ENCODE measurements around the gene CRTC3.

The CRTC3 gene

DNA sequence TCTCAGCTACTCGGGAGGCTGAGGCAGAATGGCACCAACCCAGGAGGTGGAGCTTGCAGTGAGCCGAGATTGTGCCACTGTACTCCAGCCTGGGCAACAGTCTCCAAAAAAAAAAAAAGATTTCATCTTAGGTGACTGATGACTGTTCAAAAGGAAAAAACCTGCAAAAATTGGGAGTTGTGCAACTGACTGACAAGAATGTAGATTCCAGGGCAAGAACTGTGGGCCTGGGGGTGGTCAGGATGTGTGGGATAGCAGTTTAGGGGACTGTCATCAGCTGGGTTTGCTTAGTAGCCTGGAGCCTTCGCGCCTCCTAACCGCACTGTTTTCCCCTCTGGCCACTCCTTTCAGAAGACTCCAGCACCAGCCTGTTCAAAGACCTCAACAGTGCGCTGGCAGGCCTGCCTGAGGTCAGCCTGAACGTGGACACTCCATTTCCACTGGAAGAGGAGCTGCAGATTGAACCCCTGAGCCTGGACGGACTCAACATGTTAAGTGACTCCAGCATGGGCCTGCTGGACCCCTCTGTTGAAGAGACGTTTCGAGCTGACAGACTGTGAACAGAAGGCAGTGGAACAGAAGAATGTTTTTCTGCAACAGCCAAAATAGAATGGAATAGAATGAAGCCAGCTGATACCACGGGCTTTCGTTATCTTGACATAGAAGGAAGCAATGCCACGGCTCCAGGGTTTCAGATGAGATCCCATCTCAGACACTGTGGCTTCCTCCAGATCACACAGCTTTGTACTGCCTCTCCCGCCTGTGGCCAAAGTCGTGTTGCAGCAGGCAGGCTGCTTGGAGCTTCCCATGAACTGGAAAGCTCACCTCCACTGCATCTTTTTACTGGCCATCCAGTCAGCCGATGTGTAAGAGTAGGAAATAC is 112.1 kb downstream of the CRTC3 start:
- TF ChIP-seq, protein P1, sequence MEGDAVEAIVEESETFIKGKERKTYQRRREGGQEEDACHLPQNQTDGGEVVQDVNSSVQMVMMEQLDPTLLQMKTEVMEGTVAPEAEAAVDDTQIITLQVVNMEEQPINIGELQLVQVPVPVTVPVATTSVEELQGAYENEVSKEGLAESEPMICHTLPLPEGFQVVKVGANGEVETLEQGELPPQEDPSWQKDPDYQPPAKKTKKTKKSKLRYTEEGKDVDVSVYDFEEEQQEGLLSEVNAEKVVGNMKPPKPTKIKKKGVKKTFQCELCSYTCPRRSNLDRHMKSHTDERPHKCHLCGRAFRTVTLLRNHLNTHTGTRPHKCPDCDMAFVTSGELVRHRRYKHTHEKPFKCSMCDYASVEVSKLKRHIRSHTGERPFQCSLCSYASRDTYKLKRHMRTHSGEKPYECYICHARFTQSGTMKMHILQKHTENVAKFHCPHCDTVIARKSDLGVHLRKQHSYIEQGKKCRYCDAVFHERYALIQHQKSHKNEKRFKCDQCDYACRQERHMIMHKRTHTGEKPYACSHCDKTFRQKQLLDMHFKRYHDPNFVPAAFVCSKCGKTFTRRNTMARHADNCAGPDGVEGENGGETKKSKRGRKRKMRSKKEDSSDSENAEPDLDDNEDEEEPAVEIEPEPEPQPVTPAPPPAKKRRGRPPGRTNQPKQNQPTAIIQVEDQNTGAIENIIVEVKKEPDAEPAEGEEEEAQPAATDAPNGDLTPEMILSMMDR (IDR thresholded peaks at IDR 0.05; ENCODE audit: insufficient read depth, low read length, missing control alignments): no peak
- CTCF ChIA-PET: interaction anchor here (1.7 to 2.1 kb wide), 2 partner anchors 8 to 244 kb away, joined by 4 to 9 read pairs; no protein-coding TSS in a partner anchor
- H3K4me3 ChIP-seq (ENCODE audit: low read depth, low read length): no peak overlapping the region
- DNase-seq (ENCODE audit: low read depth, low spot score): no peak
- POLR2A ChIA-PET: interaction anchor here (0.6 kb wide), 1 partner anchor 195 kb away, joined by 3 read pairs; no protein-coding TSS in a partner anchor

DNA sequence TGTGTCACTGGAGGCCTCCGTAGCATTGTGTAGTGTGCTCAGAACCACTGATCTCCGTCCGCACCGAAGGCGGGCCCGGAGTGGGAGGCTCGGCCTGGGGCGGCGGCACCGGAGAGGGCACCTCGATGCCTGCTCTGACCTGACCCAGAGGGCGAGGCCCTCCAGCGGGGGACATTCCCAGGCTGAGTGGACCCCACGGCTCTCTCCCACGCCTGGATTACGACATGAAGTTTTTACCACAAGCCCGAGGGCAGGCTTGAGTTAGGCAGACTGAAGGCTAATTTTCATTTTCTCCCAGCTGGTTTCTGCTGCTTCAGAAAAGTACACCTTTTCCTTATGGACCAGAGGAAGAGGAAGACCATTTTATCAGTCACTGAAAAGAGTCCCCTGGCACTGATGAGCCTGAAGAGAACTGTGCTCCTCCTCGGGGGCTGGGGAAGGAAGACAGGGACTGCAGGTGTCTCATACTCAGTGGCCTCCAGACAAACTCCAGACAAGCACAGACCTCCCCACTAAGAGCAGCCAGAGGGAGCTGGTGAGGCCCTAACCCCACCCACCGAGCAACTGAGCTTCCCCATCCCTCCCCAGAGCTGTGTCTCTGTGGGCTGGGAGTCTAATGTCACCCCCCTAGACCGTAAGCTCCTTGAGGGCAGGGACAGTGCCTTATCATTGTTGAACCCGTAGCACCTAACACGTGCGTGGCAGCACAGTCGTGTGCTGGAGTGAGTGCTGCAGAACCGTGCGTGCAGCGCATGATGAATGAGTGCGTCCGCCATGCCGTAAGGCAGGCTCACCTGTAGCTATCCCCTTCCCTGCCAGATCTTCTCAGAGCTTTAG is 113.0 kb downstream of the CRTC3 start:
- TF ChIP-seq, protein P1 (IDR thresholded peaks at IDR 0.05; ENCODE audit: insufficient read depth, low read length, missing control alignments): no peak
- POLR2A ChIA-PET: interaction anchor here (0.6 kb wide), 1 partner anchor 194 kb away, joined by 3 read pairs; no protein-coding TSS in a partner anchor
- no peak for DNase-seq (ENCODE audit: low read depth, low spot score)
- H3K4me3 ChIP-seq (ENCODE audit: low read depth, low read length): no peak overlapping the region
- CTCF ChIA-PET: interaction anchor here (2.1 kb wide), 1 partner anchor 243 kb away, joined by 9 read pairs; no protein-coding TSS in a partner anchor

DNA sequence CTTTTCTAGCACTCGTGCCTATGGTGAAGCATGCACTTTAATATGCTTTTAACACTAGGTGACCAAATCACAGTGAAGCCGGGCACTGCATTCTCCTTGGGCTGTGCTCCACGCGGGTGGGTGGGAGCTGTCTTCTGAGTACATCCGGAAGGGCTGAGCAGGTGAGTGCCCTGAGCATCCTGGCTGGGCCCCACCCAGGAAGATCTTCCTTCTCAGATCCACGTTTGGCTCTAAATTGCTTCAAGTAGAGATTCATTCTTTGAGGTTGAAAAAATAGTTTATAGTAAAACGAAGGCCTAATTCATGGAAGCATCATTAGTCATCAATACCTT is 113.5 kb downstream of the CRTC3 start:
- no peak for DNase-seq (ENCODE audit: low read depth, low spot score)
- TF ChIP-seq, protein P1 (IDR thresholded peaks at IDR 0.05; ENCODE audit: insufficient read depth, low read length, missing control alignments): no peak
- ChIA-PET CTCF (interaction anchor here (2.1 kb wide), 1 partner anchor 243 kb away, joined by 9 read pairs; no protein-coding TSS in a partner anchor), POLR2A (no interaction called here)
- H3K4me3 ChIP-seq (ENCODE audit: low read depth, low read length): no peak overlapping the region

DNA sequence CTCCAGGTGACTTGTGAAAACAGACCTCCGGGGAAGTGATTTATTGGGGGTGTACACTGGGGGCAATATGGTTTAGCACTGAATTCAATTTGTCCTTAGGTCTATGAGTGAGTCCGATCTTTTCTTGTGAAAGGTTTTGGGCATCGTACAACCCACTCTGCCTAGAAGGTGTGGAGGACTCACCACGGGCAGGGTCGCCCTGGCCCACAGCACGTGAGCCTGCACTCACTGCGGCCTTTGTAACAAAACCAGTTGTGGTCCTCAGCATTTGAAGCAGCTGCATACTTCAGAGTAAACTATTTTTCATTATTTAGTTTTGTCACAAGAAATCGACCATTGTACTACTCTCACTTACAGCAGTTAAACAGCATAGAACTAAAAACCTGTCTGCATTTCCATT is 114.8 kb downstream of the CRTC3 start:
- TF ChIP-seq, protein P1 (IDR thresholded peaks at IDR 0.05; ENCODE audit: insufficient read depth, low read length, missing control alignments): no peak
- ChIA-PET CTCF (interaction anchor here (0.6 to 1.1 kb wide), 2 partner anchors 48 to 242 kb away, joined by 3 to 7 read pairs; no protein-coding TSS in a partner anchor), POLR2A (no interaction called here)

DNA sequence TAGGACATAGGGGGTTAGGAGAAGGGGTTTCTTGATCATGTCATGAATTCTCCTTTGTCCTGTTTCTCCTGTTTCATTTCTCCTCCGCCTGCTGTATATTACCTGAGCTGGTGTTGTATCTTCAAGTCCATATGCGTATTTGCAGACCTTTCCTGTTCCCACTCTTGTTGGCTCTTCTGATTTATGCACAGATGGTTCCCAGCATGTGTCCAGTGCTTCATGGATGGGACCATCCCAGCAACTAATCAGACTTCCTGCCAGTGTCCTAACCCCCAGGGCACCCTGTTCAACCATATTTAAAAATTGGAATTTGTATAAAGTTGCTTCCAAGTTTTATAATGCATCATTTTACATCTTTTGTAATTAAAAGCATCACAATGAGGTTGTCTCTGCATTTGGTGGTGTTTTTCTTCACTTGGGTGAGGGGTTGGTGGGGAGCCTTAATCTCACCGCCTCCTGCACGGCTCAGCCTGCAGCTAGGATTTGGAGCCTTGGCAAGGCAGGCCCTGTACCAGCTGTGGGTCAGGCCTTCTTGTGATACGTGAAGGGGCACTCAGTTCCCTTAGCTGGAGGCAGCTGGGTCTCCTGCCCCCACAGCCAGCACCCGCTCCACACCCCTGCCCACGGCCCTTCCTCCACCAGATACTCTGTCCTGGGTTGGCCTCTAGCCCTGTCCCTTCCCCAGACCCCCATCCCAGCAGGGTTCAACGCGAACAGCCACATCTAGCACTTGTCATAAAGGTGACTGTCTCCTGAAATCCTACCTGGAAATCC is 115.4 kb downstream of the CRTC3 start:
- ChIA-PET POLR2A (no interaction called here), CTCF (interaction anchor here (0.8 to 1.3 kb wide), 2 partner anchors 96 to 241 kb away, joined by 3 to 6 read pairs; no protein-coding TSS in a partner anchor)
- H3K4me3 ChIP-seq (ENCODE audit: low read depth, low read length): no peak overlapping the region
- no peak for DNase-seq (ENCODE audit: low read depth, low spot score)
- TF ChIP-seq, protein P1 (IDR thresholded peaks at IDR 0.05; ENCODE audit: insufficient read depth, low read length, missing control alignments): no peak

More for the DNA sequence above, 114.8 kb downstream of the CRTC3 start:
- DNase-seq (ENCODE audit: low read depth, low spot score): no peak
- H3K4me3 ChIP-seq (ENCODE audit: low read depth, low read length): no peak overlapping the region
